NCI-H748 treated with DMSO at 0.1 percent for 48 hours (cell line): Measurements from ENCODE around the gene TNFRSF4.

Source experiments
- DNase-seq: peaks from one replicate; lab custom pipeline; 2025; lab: John Stamatoyannopoulos, UW

TNFRSF4 gene

DNA sequence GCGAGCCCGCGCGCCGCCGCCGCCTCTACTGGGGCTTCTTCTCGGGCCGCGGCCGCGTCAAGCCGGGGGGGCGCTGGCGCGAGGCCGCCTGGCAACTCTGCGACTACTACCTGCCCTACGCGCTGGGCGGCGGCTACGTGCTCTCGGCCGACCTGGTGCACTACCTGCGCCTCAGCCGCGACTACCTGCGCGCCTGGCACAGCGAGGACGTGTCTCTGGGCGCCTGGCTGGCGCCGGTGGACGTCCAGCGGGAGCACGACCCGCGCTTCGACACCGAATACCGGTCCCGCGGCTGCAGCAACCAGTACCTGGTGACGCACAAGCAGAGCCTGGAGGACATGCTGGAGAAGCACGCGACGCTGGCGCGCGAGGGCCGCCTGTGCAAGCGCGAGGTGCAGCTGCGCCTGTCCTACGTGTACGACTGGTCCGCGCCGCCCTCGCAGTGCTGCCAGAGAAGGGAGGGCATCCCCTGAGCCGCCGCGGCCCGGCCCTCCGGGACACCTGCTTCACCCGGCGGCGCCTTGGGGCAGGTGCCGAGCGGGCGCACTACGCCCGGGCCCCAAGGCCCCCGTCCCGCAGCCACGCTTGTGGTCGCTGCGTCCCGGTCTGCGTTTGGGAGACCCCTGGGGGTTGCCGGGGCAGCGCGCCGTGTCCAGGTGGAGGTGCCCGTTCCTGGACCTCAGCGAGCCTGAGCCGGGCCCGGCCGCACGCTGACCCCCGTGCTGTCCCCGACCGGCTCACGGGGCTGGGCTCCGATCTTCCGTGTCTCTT, 19.0 kb upstream of the TNFRSF4 start:
- no peak for DNase-seq

GRCh38 chr1:1232208-1232795, 18.3 kb upstream of the TNFRSF4 start, which contains the start of gene B3GALT6:
TSS of gene B3GALT6 (plus strand) at chr1:1232237. CDS start at chr1:1232279, 42 bp downstream.
- DNase-seq, result no peak

- DNase-seq, result peak; percentile 79
Measured at GRCh38 chr1:1231400-1232207, 17.7 kb upstream of the TNFRSF4 start, which contains the start of gene SDF4. TSS of gene SDF4 (minus strand) at chr1:1232001. CDS start at chr1:1228772, 3,229 bp downstream.

DNA sequence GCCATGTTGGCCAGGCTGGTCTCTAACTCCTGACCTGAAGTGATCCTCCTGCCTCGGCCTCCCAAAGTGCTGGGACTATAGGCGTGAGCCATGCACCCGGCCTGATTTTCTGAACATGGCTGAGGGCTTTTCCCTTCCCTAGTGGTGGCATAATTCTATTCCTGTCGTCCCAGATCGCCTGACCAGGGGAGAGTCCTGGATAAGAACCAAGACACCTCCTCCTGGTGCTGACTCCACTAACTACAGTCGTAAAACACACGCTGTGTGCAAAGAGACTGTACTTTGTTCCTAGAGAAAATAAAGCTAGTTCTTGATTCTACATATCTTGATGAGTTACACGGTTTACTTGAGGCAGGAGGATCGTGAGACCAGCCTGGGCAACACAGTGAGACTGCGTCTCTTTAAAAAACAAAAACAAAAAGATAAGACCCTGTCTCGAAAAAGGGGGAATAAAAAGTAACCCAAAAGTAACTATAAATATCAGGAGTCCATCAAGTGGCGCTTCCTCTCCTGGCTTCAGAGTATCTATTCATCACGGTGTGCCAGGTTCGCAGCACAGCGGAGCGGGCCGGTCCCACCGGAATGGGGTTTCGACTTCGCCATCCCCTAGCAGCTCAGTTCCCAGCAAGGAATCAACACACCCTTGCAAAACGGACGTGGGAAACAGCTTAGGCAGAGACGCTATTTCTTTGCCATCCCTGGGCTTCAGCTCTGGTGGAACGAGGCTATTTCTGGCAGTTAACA, 16.9 kb upstream of the TNFRSF4 start:
- DNase-seq, result no peak

DNA sequence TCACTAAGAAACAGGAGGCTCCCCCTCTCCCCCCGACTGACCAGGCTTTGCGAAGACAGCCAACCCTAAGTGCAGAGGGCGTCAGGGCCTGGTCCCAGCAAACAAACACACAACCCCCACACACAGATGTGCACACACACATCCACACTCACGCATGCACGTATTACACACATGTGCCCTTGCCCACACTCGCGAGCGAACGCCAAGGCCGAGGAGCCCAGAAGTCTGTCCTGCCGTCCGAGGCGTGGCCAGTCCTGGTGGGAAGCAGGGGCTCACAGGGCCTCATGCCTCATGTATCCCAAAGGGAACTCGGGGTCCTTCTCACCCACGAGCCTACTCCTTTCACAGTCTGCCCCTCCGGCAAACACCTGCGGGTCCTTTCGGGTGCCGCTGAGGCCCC, 15.8 kb upstream of the TNFRSF4 start:
- DNase-seq, result no peak

GRCh38 chr1:1228596-1229321, 14.8 kb upstream of the TNFRSF4 start:
- DNase-seq, result no peak

GRCh38 chr1:1228187-1228586, 14.2 kb upstream of the TNFRSF4 start:
- DNase-seq, result no peak

DNA sequence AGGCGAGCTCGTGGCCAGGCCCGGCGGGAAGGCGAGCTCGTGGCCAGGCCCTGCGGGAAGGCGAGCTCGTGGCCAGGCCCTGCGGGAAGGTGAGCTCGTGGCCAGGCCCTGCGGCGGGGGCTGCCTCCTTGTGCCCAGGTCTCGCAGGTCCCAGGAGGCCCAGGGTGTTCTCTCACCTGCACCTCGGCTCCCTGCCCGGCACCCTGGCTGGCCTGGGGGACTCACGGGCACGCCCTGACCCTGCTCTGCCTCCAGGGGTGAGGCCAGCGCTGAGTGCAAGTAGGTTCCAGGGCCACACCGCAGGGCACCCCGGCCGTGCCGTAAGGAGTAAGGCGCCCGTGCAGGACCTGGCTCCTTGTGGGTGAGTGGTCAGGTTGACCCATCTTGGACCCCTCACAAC, 13.4 kb upstream of the TNFRSF4 start:
- DNase-seq, result no peak

GRCh38 chr1:1226566-1227362, 12.8 kb upstream of the TNFRSF4 start:
- DNase-seq, result no peak

GRCh38 chr1:1225913-1226312, 12.0 kb upstream of the TNFRSF4 start:
- no peak for DNase-seq

DNA sequence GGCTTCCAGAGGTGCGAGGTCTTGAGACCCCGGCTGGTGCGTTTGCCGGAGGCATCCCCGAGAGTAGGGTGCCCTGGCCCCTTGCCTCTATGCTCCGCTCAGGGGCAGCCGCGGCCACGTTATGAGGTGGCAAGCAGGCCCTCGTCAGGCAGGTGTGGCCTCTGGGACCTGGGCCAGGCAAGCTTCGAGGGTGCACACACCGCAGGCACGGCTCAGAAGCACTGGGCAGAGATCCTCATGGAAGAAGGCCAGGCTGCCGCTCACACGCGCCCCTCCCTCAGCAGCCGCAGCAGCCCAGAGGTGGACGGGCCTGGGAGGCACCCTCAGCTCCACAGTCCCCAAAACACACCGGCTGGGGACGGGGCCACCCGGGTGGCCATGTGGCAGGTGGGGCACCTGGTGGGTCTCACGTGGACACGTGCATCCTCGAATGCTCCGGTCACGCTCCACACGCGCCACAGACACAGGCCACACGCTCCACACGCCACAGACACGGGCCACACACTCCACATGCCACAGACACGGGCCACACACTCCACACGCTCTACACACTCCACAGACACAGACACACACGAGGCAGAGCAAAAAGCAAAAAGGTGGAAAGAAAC, 11.4 kb upstream of the TNFRSF4 start:
- DNase-seq, result no peak

GRCh38 chr1:1223891-1224290, 9.9 kb upstream of the TNFRSF4 start:
- no peak for DNase-seq

GRCh38 chr1:1223321-1223720, 9.4 kb upstream of the TNFRSF4 start:
- no peak for DNase-seq

DNA sequence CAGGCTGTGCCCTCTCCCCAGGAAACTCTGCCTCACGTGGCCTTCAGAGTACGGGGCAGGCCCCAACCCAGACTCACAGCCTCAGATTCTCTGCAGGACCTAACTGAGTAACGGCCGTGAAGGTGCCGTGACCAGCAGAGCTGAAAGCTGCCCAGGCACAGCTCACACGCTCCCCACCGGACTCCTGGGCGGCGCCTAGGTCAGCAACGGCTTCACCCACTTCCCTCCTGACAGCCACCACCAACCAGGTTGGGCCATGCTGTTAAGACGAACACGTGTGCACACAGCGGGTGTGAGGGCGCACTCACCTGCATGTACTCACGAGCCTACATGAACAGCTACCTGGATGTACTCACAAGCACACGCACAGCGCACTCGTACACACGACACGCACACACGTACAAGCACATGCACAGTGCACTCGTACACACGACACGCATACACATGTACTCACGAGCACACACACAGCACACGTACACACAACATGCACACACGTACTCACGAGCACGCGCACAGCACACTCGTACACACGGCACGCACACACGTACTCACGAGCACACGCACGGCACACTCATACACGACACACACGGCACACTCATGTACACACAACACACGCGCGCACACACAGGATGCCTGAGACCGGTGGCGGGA, 8.7 kb upstream of the TNFRSF4 start:
- DNase-seq, result no peak

GRCh38 chr1:1221887-1222574, 8.1 kb upstream of the TNFRSF4 start:
- no peak for DNase-seq

- DNase-seq, result no peak
Measured at GRCh38 chr1:1220197-1220596, 6.2 kb upstream of the TNFRSF4 start.

- no peak for DNase-seq
Measured at GRCh38 chr1:1219341-1219740, 5.4 kb upstream of the TNFRSF4 start.

- DNase-seq, result no peak
Measured at GRCh38 chr1:1218524-1219200, 4.7 kb upstream of the TNFRSF4 start.
